Fibroblast of mammary gland (primary cell): ENCODE data around the gene TMEM132E.

Experiments
- DNase-seq: peaks from one replicate; pipeline ENCODE4 v3.0.0-alpha.2; 2010; ENCODE audit warnings: low read depth
- H3K4me3 ChIP-seq: 2 replicates; pipeline ENCODE4 v1.5.1; 2011; ENCODE audit warnings: low read depth, mild to moderate bottlenecking, low read length, moderate library complexity; ENCODE audit not compliant: control insufficient read depth
- CTCF ChIP-seq: conservative IDR thresholded peaks from 2 replicates; pipeline ENCODE4 v1.5.1; 2011; ENCODE audit warnings: low read depth, low read length, inconsistent platforms; ENCODE audit not compliant: control insufficient read depth, insufficient read depth

Gene TMEM132E

GRCh38 chr17:34628879-34629278 is 49.5 kb downstream of the TMEM132E start:
- DNase-seq, result no peak
- no peak overlapping the region for H3K4me3 ChIP-seq
- TF ChIP-seq CTCF, result no peak

- no peak for TF ChIP-seq CTCF
- no peak overlapping the region for H3K4me3 ChIP-seq
- DNase-seq, result no peak
These were observed 54.0 kb downstream of the TMEM132E start for GRCh38 chr17:34633351-34633750.

- TF ChIP-seq CTCF, result no peak
- no peak for DNase-seq
- H3K4me3 ChIP-seq, result no peak overlapping the region
These were observed 54.4 kb downstream of the TMEM132E start for GRCh38 chr17:34633760-34634159.

DNA sequence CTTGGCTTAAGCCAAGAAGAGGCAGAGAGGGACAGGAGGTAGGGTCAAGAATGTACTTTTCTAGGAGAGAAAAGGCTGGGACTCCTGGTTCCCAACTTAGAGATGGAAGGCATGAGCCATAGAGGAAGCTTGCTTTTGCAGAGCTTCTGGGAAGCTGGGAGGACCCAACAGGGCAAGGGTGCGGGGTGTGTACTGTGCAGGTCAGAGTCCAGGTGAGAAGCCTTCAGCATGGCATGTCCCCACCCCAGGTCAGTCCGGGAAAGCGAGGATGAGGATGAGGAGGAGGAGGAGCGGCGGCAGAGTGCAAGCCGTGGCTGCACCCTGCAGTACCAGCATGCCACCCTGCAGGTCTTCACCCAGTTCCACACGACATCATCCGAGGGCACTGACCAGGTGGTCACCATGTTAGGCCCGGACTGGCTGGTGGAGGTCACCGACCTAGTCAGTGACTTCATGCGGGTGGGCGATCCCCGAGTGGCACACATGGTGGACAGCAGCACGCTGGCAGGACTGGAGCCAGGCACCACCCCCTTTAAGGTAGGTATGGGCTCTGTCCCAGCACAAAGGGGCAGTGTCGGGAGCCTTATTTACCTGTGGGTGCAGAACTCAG is 55.3 kb downstream of the TMEM132E start:
- TF ChIP-seq CTCF, result no peak
- H3K4me3 ChIP-seq, result no peak overlapping the region
- no peak for DNase-seq

DNA sequence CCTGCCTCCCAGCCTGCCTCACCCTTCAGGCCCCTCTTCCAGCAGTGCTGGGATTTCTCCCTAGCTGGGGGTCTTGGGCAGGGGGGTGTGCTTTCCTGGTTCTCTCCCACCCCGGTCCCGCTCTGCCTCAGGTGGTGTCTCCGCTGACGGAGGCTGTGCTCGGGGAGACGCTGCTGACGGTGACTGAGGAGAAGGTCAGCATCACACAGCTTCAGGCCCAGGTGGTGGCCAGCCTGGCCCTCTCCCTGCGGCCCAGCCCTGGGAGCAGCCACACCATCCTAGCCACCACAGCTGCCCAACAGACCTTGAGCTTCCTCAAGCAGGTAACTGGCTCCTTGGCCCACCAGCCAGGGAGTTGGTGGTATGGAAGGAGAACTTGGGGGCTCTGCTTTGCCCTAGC is 56.5 kb downstream of the TMEM132E start:
- DNase-seq, result no peak
- no peak for TF ChIP-seq CTCF
- no peak overlapping the region for H3K4me3 ChIP-seq

- H3K4me3 ChIP-seq, result no peak overlapping the region
- TF ChIP-seq CTCF, result no peak
- DNase-seq, result no peak
These were observed 57.7 kb downstream of the TMEM132E start for GRCh38 chr17:34637041-34637547.
